Pons (tissue), 1 donor: Measurements from ENCODE around the gene TAF4.

Experiments
- DNase-seq: peaks from one replicate; pipeline ENCODE4 v3.0.0-alpha.2; 2016; ENCODE audit warnings: low spot score

Gene TAF4

DNA sequence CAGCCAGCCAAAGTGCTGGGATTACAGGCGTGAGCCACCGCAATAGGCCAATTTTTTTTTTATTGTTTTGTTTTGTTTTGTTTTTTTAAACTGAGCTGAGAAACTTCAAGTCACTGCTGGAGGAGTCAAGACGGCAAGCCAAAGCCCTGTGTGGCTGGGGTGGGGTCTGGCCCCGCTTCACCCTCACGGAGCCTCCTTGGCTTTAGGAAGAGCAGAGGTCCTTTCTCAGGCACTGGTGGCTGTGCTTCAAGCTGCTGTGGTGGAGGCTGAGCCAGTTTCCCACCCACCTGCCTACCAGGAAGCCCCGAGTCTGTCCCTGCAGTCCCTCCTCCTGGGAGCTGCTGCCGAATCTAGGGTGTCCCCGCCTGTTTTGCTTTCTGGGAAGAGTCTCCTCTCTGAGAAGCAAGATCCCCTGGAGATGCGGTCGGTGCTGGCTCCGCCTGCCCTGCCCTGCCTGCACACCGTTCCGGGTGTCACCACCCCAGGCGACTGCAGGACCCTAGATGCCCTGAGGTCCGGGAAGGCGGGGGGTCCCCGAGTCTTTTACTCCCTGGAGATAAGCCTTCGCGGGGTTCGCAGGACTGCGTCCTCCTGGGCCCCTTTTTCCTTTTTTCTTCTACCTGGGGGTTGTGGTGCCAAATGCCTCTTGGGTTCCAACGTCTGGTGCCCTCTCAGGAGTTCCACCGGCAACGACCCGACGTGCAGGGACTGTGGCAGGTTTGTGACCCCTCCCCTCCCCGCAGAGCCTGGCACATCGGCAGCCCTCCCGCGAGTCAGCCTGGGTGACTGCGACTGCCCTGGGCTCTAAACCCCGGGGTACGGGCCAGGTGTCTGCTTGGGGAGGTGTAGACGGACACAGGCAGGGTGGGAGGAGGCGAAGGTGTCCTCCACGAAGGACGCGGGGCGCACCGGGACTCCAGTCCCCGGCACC is 100.7 kb downstream of the TAF4 start:
- no peak for DNase-seq

DNA sequence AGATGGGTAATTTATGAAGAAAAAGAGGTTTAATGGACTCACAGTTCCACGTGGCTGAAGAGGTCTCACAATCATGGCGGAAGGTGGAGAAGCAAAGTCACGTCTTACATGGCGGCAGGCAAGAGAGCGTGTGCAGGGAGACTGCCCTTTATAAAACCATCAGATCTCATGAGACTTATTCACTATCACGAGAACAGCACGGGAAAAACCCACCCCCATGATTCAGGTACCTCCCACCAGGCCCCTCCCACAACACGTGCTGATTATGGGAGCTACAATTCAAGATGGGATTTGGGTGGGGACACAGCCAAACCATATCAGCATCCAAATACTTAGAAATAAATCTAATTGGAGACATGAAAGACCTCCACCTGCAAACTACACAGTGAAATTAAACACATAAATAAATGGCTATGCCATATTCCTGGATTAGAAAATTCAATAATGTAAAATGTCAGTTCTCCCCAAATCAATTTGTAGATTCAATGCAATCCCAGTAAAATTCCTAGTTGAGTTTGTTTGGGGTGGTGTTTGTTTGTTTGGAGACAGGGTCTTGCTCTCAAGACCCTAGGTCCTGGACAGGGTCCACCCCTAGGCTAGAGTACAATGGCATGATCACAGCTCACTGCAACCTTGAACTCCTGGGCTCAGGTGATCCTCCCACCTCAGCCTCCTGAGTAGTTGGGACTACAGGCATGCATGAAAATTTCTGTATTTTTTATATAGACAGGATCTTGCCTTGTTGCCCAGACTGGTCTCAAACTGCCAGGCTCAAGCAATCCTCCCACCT is 101.6 kb downstream of the TAF4 start:
- DNase-seq: no peak

DNA sequence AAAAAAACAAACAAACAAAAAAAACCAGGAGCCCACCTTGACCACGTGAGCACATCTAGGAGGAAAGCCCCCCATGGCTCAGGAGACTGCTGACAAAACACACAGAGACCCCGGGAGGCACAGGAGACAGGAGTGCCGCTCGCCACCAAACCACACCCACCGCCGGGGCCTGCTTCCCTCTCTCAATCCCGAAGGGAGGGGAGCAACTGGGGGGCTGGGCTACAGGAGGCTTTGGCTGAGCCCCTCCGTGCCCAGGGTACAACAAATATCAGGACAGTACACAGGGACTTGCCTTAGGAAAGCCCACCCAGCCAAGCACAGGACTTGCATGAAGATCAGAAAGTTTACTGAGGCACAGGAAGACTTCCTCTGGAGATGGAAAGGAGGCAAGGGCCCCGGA is 102.5 kb downstream of the TAF4 start:
- no peak for DNase-seq

DNA sequence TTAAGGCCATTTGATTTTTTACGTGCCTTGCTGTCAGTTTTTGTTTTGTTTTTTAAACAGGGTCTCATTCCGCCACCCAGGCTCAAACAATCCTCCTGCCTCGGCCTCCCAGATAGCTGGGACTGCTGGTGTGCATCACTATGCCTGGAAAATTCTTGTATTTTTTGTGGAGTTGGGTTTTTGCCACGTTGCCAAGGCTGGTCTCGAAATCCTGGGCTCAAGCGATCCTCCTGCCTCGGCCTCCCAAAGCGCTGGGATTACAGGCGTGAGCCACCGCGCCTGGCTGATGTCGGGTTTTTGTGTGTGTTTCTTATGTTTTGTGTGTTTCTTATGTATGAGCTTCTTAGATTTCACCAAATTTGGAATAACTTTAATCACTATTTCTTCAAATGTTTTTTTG is 104.8 kb downstream of the TAF4 start:
- DNase-seq: no peak

DNA sequence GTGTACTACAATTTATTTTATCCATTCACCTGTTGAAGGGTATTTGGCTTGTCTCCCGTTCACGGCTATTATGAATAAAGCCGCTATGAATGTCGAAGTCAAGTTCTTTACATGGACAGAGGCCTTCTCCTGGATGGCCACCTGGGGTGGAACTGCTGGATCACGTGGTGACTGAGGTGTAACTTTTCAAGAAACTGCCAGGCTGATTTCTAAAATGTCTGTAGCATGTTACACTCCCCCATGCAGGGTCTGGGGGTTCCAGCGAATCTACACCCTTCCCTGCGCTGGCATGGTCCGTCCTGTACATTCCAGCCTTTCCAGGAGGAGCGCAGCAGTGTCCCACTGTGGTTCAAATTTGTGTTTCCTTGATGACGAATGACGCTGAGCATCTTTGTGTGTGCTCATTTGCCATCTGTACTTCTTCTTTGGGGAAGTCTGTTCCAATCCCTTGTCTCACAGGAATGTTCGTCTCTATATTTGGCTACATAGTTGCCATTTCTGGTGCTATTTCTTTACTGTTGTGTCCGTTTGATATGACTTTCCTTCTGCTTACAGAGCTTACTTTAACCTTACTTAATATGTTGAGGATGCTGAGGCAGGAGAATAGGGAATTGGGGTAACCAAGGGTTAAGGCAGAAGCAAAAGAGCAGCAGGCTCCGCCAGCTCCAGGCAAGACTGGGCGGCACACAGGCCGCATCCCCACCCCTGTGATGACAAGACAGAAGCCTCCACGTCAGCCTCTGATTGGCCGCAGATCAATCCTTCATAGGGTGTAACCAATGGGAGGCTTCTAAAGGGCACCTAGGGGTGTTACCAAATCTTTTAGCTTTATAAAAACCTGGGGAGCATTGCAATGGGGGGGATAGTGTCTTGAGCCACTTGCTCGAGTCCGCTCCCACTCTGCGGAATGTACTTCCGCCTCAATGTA is 106.6 kb downstream of the TAF4 start:
- no peak for DNase-seq

DNA sequence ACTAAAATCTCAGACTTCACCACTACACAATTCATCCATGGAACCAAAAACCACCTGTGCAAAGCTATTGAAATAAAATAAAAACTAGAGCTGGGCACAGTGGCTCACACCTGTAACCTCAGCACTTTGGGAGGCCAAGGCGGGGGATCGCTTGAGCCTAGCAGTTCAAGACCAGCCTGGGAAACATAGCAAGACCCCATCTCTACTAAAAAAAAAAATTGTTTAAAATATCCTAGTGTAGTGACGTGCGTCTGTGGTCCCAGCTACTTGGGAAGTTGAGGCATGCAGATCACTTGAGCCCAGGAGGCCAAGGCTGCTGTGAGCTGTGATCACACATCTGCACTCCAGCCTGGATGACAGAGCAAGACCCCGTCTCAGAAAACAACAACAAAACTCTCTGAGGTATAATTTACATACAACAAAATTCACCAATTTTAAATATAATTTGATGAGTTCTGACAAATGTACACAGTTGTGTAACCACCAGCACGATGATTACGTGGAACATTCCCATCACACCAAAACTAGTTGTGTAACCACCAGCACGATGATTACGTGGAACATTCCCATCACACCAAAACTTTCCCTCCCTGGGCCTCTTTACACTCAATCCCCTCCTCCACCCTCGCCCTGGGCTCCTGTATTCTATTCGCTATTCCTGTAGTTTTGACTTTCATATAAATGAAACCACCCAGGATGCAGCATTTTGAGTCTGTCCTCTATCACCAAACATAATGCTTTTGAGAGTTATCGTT is 107.5 kb downstream of the TAF4 start:
- DNase-seq: no peak

DNA sequence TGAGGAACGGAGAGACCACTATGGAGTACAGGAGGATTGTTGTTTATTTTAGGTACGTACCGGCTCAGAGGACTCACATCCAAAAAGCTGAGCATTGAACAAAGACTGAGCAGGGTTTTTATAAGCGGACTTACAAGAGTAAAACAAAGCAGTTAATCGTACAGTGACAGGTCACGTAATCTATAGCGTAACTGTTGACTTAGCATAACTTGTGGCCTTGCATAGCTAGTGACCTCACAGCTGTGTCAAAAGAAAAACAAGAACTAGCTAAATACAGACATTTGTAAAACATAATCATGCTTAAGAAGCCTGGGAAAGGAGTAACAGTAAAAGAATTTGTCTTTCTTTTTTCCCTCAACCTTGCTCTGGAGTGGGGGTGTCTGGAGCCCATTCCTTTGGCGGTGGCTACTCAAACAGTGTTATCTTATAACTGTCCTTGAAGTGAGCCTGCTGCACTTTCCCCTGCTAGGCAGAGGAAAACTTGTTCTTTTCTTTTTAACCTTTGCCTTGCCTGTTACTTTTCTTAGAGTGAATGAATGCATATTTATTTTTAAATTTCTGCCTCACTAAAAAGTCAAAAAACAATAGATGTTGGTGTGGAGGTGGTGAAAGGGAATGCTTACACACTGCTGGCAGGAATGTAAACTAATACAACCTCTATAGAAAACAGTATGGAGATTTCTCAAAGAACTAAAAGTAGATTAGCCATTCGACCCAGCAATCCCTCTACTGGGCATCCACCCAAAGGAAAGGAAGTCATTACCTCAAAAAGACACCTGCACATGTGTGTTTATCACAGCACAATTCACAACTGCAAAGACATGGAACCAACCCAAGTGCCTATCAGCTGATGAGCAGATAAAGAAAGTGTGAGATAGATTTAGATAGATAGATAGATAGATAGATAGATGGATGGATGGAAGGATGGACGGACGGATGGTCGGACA is 109.0 kb downstream of the TAF4 start:
- DNase-seq: no peak

DNA sequence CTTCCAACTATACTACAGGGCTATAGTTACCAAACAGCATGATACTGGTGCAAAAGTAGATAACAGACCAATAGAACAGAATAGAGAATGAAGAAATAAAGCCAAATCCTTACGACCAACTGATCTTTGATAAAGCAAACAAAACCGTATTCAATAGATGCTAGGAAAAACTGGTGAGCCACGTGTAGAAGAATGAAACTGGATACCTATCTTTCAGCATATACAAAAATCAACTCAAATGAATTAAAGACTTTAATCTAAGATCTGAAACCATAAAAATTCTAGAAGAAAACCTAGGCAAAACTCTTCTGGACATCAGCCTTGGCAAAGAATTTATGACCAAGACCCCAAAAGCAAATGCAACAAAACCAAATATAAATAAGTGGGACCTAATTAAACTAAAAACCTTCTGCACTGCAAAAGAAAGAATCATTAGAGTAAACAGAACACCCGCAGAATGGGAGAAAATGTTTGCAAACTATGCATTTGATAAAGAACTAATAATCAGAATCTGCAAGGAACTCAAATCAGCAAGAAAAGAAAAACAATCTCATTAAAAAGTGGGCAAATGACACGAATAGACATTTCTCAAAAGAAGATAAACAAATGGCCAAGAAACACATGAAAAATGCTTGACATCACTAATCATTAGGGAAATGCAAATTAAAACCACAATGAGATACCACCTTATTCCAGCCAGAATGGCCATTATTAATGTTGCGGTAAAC is 109.8 kb downstream of the TAF4 start:
- DNase-seq: no peak

DNA sequence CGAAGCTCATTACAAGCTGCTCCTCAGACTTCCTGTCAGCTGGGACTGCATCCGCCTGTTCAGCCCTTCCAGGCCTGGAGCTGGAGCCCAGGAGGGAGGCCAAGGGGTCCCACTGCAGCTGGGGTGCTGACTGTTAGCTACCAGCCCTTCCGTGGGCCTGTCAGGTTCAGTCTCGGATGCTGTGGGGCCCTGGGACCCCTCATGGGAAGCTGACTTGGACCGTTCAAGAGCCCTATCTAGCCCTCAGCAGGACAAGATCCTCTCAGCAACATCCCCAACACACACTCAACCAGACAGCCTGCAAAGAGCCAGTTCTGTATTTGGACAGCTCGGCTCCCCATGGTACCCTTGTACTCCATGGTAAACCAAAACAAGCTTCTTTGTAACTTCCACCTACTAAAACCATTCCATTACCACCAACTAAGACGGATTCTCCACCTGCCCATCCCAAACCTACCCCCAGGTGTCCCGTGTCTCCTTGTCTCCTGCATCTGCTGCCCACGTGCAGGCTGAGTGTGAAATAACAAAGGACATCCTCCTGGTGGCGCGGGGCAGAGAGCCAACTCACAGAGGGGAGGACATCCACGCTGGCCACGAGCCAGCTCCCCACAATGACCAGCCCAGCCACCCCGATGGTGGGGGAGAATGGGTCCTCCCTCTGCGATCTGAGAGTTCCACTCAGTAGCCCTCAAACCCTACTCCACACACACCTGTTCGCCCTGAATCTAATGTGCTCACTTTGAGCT is 111.2 kb downstream of the TAF4 start:
- no peak for DNase-seq

DNA sequence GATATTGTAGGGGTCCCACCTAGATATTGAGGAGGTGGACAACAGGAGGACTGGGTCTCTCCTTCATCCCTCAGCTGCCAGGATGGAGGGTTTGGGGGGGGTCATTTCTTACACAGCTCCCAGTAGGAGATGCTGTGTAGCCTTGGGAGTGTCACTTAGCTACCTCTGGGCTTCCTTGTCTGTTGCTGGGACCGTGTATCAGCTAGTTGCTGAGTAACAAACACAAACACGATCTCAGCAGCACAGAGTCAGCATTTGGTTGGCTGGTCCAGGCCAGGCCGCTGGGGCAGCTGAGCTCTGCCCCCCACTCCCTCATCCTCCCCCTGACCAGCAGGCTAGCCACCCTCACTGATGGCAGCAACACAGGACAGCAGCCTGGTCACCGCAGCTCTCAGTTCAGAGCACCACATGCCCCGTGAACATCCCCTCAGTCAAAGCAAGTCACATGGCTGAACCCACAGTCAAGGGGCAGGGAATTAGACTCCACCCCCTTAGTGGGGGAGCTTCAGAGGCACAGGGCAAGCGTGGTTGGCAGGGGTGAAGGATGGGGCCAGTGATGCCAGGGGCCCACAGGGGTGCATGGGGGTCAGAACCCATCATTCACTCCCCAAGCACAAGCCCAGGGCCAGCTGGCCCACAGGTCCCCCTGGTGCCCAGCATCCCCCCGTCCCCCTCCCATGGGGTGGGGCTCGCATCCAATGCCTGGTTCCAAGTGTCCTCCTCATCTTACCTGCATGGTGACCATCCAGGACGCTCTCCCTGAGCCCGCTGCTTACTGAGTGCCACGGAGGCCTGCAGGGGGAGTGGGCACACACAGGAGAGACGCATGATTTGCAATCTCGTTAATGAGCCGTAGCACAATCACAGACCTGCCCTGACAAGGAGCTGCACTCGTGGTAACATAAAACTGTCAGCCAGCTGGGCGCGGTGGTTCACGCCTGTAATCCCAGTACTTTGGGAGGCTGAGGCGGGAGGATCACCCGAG is 112.4 kb downstream of the TAF4 start:
- DNase-seq: no peak

DNA sequence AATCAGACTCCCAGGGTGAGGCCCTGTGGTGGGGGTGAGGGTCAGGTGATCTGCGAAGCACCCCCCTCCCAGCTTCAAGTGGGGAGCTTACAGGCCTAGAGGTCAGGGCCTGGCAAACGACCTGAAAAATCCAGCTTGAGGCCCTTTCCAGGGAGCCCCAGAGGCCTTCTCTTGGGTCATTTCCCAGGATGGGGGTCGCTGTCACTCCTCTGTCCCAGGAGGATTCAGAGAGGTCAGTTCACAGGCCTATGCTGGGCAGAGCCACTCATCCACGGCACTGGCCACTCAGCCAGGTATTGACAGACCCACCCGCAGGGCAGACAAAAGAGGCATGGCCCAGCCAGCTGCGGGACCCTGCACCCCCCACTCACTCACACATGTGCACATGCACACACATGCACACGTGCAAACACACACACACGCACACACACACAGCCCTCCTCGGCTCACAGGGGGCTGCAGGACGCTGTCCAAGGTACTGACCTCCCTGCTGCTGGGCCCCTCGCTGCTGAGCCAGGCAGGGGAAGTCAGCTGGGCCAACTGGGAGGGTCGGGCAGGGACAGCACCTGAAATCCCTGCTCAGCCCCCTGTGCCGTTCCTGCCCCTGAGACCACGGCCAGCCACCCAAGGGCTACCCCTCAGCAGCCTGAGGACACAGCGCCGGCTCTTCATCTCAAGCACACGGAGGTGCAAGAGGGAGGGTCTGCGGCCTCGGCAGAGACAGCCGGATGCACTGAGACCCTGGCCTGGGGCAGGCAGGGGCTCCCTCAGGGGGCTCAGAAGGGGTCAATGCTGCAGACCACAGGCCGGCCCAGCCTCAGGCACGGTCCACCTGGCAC is 113.8 kb downstream of the TAF4 start:
- no peak for DNase-seq

DNA sequence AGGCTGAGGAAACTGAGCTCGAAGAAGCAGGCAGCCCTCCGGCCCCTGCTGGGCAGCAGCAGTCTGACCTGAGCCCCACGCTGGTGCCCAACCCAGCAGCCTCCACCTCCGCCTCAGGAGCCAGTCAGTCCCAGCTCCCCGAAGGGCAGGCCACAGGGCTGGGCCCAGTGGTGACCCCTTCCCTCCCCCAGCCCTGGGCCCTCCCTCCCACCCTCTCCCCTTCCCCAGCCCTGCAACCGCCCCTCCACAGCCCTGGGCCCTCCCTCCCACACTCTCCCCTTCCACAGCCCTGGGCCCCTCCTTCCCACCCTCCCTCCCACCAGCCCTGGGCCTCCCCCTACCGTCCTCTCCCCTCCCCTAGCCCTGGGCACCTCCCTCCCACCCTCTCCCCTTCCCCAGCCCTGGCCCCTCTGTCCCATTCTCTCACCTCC is 115.0 kb downstream of the TAF4 start:
- no peak for DNase-seq

DNA sequence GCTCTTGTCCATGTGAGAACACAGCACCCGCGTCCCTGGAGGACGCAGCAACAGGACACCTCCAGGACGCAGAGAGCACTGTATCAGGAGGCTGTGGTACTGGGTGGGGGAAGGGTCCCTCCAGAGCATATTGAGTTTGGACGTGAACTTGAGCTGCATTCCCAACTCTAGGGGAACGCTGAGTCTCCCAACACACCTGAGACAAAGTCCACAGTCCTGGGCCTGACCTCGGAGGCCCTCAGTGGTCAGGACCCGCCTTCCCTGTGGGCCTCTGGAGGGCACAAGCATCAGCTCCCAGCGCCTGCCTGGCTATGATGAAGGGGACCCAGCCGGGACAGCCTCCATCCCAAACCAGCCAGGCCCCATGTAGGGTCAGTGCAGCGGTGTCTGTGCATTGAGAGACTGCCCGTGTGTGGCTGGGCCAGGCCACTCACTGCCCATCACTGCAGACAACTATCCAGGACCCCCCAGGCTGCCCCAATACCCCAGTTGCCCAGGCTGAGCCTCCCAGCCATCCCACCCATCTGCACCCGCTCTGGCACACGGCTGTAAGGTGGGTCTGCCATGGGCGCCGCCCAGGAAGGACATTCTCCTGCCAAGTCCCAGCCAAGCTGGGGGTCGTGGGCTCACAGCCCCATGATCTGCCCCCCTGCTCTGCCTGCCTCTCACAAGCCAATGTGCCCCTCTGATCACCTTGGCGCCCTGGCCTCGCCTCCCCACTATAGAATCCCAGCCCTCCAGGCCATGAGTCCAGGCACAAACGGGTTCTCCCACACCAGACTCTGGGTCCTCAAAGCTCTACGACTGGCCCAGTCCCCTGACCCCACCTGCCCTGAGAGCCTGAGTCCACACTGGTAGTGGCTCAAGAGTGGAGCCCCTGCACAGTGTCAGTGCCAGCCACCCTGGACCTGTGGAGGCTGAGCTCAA is 115.7 kb downstream of the TAF4 start:
- no peak for DNase-seq

DNA sequence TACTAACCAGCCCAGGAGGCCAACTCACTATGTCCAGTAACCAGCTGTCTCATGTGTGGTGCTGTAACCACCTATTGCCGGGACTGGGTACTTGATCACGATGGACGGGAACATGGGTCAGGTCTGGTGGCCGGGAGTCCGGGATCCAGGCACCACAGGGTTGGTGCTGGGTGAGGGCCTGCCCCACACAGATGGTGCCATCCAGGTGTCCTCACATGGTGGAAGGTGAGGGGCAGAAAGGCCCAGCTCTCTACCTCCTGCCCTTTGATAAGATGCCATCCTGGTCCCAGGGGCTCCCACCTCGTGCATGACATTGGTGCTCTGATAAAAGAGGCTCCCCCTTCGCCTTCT is 116.3 kb downstream of the TAF4 start:
- no peak for DNase-seq

DNA sequence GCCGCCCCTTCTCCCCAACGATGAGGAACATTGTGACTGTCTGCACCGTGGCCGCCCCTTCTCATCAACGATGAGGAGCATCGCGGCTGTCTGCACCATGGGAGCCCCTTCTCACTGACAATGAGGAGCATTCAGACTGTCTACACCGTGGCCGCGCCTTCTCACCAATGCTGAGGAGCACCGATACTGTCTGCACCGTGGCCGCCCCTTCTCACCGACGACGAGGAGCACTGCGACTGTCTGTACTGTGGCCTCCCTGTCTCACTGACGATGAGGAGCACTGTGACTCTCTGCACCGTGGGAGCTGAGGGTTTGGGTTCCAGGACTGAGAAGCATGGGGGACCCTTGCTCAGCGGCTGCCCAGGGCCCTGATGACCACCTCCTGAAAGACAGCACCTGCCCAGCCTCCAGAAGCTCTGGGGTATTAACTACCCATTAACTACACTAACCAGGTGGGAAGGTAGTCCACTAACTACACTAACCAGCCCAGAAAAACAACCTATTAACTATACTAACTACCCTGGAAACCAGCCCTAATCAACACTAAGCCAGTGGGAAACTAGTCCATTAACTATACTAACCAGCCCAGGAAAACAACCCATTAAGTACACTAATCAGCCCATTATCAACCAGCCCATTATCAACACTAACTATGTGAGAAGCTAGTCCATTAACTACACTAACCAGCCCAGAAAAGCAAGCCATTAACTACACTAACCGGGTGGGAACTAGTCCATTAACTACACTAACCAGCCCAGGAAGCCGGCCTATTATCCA is 116.9 kb downstream of the TAF4 start:
- DNase-seq: no peak
